GM12878 (cell line): ENCODE data around the gene IVL. TPM values are rescaled to one million over a fixed set of nuclear protein-coding genes. Genes with fewer than 3 reads are reported as not detected.

Experiments
- ATAC-seq: fragments of 200-7000 bp; cut with Tn5 transposase; 3 replicates; pipeline ENCODE4 v1.9.1; 2020; ENCODE audit warnings: mild to moderate bottlenecking, moderate library complexity
- BruUV-seq: library from RNA; stranded (reverse); fragments of 400-500 nt; replicated peaks from 2 replicates; lab custom pipeline; 2021; lab: Mats Ljungman, UMichigan
- CTCF ChIA-PET: fragments of 300-600 bp; sonication (Branson Sonifier 250); formaldehyde crosslinking; extraction: SDS; loops from one replicate; lab custom pipeline; 2021; ENCODE audit warnings: inconsistent platforms; lab: Yijun Ruan, JAX
- POLR2A ChIA-PET: fragments of 350-600 bp; formaldehyde crosslinking; extraction: SDS; loops from one replicate; lab custom pipeline; 2021; ENCODE audit warnings: inconsistent platforms; lab: Charles Lee
- RAD21 ChIA-PET: fragments of 300-600 bp; sonication (Branson Sonifier 250); formaldehyde crosslinking; loops from one replicate; lab custom pipeline; 2023; ENCODE audit warnings: antibody characterized with exemption; ENCODE audit not compliant: unreplicated experiment; lab: Charles Lee
- SMC1A ChIA-PET: fragments of 300-600 bp; sonication (Branson Sonifier 250); formaldehyde crosslinking; loops from one replicate; lab custom pipeline; 2023; ENCODE audit not compliant: unreplicated experiment, uncharacterized antibody; lab: Charles Lee
- DNase-seq: peaks from one replicate; pipeline ENCODE4 v3.0.0-alpha.2; 2011; ENCODE audit warnings: low read depth, low spot score
- FAIRE-seq: peaks from 3 replicates; lab custom pipeline; 2011; peaks lifted over from hg19 to GRCh38; lab: Jason Lieb, UNC
- H2AFZ ChIP-seq: 2 replicates; pipeline ENCODE4 v1.6.0; 2011; ENCODE audit warnings: low read depth, low read length, control low read depth; ENCODE audit not compliant: control insufficient read depth
- H3K27ac ChIP-seq: 2 replicates; pipeline ENCODE4 v1.5.1; 2011; ENCODE audit warnings: control low read depth; ENCODE audit not compliant: control insufficient read depth, insufficient read depth
- H3K27me3 ChIP-seq, 2 experiments: replicated peaks in 1 of 2; 2 replicates each; pipeline versions ENCODE4 v1.6.0 to v1.6.1; 2011; ENCODE audit warnings: low read length in 1 of 2; ENCODE audit not compliant: control insufficient read depth in 2 of 2, insufficient read depth in 2 of 2
- H3K36me3 ChIP-seq, 2 experiments: 2 replicates each; pipeline ENCODE4 v1.5.1; 2011; ENCODE audit warnings: low read length in 1 of 2; ENCODE audit not compliant: control insufficient read depth in 2 of 2, insufficient read depth in 2 of 2
- H3K4me1 ChIP-seq: 2 replicates; pipeline ENCODE4 v1.6.1; 2011; ENCODE audit warnings: mild to moderate bottlenecking, low read length, moderate library complexity, mixed read lengths; ENCODE audit not compliant: control insufficient read depth, insufficient read depth
- H3K4me2 ChIP-seq: 2 replicates; pipeline ENCODE4 v1.6.0; 2011; ENCODE audit warnings: control low read depth; ENCODE audit not compliant: control insufficient read depth, insufficient read depth
- H3K4me3 ChIP-seq: fragments of 200-600 bp; sonication (generic); 2 replicates; pipeline ENCODE4 v1.5.1; 2016
- H3K79me2 ChIP-seq: 2 replicates; pipeline ENCODE4 v1.6.0; 2011; ENCODE audit warnings: low read length; ENCODE audit not compliant: control insufficient read depth, insufficient read depth
- H3K9ac ChIP-seq: 2 replicates; pipeline ENCODE4 v1.8.0; 2011; ENCODE audit warnings: low read length, control low read depth, mixed read lengths; ENCODE audit not compliant: control insufficient read depth, insufficient read depth
- H3K9me3 ChIP-seq: replicated peaks from 3 replicates; pipeline ENCODE4 v1.5.1; 2011; ENCODE audit warnings: mild to moderate bottlenecking, low read length; ENCODE audit not compliant: control insufficient read depth, insufficient read depth
- H4K20me1 ChIP-seq: 2 replicates; pipeline ENCODE4 v1.6.0; 2011; ENCODE audit not compliant: control insufficient read depth, insufficient read depth
- BHLHE40 ChIP-seq, 2 experiments: fragments of 450-650 bp in 1 of 2; IDR thresholded peaks; 2 replicates each; pipeline ENCODE4 v1.6.1; 2011 to 2017; ENCODE audit warnings: low read depth in 2 of 2, borderline replicate concordance in 1 of 2, improper control_type of control experiment in 1 of 2, low read length in 1 of 2, mild to moderate bottlenecking in 1 of 2
- IRF3 ChIP-seq: fragments of 450-650 bp; IDR thresholded peaks from 2 replicates; pipeline ENCODE4 v1.6.1; 2014; ENCODE audit warnings: mild to moderate bottlenecking
- IRF4 ChIP-seq: IDR thresholded peaks from 2 replicates; pipeline ENCODE4 v1.6.1; 2011; ENCODE audit warnings: low read depth, low read length
- JUNB ChIP-seq: IDR thresholded peaks from 2 replicates; pipeline ENCODE4 v1.6.1; 2016; ENCODE audit warnings: antibody characterized with exemption, mild to moderate bottlenecking
- KLF5 ChIP-seq: fragments of 450-650 bp; IDR thresholded peaks from 2 replicates; pipeline ENCODE4 v1.6.1; 2014; ENCODE audit warnings: mild to moderate bottlenecking; ENCODE audit not compliant: partially characterized antibody
- NR2F1 ChIP-seq: fragments of 450-650 bp; conservative IDR thresholded peaks from 2 replicates; pipeline ENCODE4 v1.6.1; 2017; ENCODE audit warnings: mild to moderate bottlenecking
- SMAD1 ChIP-seq: fragments of 450-650 bp; IDR thresholded peaks from 2 replicates; pipeline ENCODE4 v1.6.1; 2018; ENCODE audit warnings: mild to moderate bottlenecking, low read depth; ENCODE audit not compliant: partially characterized antibody
- SMAD5 ChIP-seq: IDR thresholded peaks from 2 replicates; pipeline ENCODE4 v1.6.1; 2016; ENCODE audit warnings: antibody characterized with exemption, low read depth
- SMARCA5 ChIP-seq: fragments of 450-650 bp; IDR thresholded peaks from 2 replicates; pipeline ENCODE4 v1.6.1; 2017; ENCODE audit warnings: mild to moderate bottlenecking
- YY1 ChIP-seq: IDR thresholded peaks from 2 replicates; pipeline ENCODE4 v1.6.1; 2011; ENCODE audit warnings: low read depth, mild to moderate bottlenecking, low read length
- ZNF622 ChIP-seq: fragments of 450-650 bp; IDR thresholded peaks from 2 replicates; pipeline ENCODE4 v1.6.1; 2017; ENCODE audit warnings: mild to moderate bottlenecking, inconsistent platforms
- in situ Hi-C: fragments of 300-500 bp; cut with MboI; formaldehyde crosslinking; loops from 9 replicates; pipeline ENCODE4 v1.14.3; 2018; ENCODE audit warnings: mixed read lengths
- intact Hi-C: fragments of 100-400 bp; cut with micrococcal nuclease; formaldehyde crosslinking; loops from one replicate; pipeline ENCODE4 v1.14.2; 2022; ENCODE audit not compliant: unreplicated experiment
- polyA plus RNA-seq, 11 experiments: library from polyadenylated mRNA; depleted of rRNA in 4 of 11; unstranded in 6 of 11; stranded (reverse) in 5 of 11; fragments of >200 nt; fragmentation: Nextera tagmentation in 4 of 11; fragmentation: Illumina TruSeq in 1 of 11; extraction: Ambion mirVana in 4 of 11; extraction: Trizol in 1 of 11; gene quantifications; 1 replicate in 1 of 11; 2 replicates in 10 of 11; pipeline versions ENCODE4 v1.2.1 to v1.2.3, GENCODE V29; 2011 to 2016; ENCODE audit warnings: inconsistent platforms in 2 of 11, missing spikeins in 2 of 11, low read depth in 1 of 11
- total RNA-seq, 4 experiments: library from RNA; depleted of rRNA in 3 of 4; stranded (reverse); fragments of >200 nt in 3 of 4; fragmentation: Illumina TruSeq in 1 of 4; extraction: Trizol in 1 of 4; gene quantifications; 2 replicates each; pipeline versions ENCODE4 v1.2.1 to v1.2.3, GENCODE V29; 2013 to 2021
- TF ChIP-seq, protein P1 (sequence below): IDR thresholded peaks from 2 replicates; pipeline ENCODE4 v1.6.1; 2012; ENCODE audit warnings: improper control_type of control experiment, low read depth, low read length; ENCODE audit not compliant: insufficient replicate concordance

IVL gene
- total and polyA plus RNA-seq, 10 of the 15 experiments (the other 5 are each of a cell fraction or from before 2014, with no cell fraction given): 1.4 to 20.3 (median 13.4) TPM

- no peak overlapping the region for H3K4me3 ChIP-seq
- H3K27me3 ChIP-seq: peaks cover 0 to 2% of the 10 kb centered on the region in 2 experiments; a peak in 1 of 4 replicates
- DNase-seq: no peak
- no peaks in the 10 kb centered on the region for H4K20me1 ChIP-seq
- ChIA-PET SMC1A (no interaction called here), RAD21 (no interaction called here), POLR2A (interaction anchor here (0.7 kb wide), 1 partner anchor 25 kb away, joined by 3 read pairs; no protein-coding TSS in a partner anchor), CTCF (interaction anchor here (1.4 to 1.8 kb wide), 2 partner anchors 41 to 305 kb away, joined by 3 to 9 read pairs; partner anchors contain the start of gene SMCP)
- in situ Hi-C loops: no loop called here
- H2AFZ ChIP-seq: no peak overlapping the region
- BruUV-seq: no TSS peak
- TF ChIP-seq IRF4 (no peak), SMARCA5 (no peak), ZNF622 (no peak), SMAD1 (no peak), SMAD5 (no peak), YY1 (no peak), NR2F1 (no peak), BHLHE40 (IDR thresholded peaks at IDR 0.05; ENCODE audit: borderline replicate concordance in 1 of 2, low read depth in 2 of 2, low read length in 1 of 2) (no peak), JUNB (no peak), KLF5 (no peak), IRF3 (no peak)
- TF ChIP-seq, protein P1, sequence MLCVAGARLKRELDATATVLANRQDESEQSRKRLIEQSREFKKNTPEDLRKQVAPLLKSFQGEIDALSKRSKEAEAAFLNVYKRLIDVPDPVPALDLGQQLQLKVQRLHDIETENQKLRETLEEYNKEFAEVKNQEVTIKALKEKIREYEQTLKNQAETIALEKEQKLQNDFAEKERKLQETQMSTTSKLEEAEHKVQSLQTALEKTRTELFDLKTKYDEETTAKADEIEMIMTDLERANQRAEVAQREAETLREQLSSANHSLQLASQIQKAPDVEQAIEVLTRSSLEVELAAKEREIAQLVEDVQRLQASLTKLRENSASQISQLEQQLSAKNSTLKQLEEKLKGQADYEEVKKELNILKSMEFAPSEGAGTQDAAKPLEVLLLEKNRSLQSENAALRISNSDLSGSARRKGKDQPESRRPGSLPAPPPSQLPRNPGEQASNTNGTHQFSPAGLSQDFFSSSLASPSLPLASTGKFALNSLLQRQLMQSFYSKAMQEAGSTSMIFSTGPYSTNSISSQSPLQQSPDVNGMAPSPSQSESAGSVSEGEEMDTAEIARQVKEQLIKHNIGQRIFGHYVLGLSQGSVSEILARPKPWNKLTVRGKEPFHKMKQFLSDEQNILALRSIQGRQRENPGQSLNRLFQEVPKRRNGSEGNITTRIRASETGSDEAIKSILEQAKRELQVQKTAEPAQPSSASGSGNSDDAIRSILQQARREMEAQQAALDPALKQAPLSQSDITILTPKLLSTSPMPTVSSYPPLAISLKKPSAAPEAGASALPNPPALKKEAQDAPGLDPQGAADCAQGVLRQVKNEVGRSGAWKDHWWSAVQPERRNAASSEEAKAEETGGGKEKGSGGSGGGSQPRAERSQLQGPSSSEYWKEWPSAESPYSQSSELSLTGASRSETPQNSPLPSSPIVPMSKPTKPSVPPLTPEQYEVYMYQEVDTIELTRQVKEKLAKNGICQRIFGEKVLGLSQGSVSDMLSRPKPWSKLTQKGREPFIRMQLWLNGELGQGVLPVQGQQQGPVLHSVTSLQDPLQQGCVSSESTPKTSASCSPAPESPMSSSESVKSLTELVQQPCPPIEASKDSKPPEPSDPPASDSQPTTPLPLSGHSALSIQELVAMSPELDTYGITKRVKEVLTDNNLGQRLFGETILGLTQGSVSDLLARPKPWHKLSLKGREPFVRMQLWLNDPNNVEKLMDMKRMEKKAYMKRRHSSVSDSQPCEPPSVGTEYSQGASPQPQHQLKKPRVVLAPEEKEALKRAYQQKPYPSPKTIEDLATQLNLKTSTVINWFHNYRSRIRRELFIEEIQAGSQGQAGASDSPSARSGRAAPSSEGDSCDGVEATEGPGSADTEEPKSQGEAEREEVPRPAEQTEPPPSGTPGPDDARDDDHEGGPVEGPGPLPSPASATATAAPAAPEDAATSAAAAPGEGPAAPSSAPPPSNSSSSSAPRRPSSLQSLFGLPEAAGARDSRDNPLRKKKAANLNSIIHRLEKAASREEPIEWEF: no peak
- H3K27ac ChIP-seq: no peak overlapping the region
- no peaks in the 10 kb centered on the region; the same call in 2 of the 3 replicates for H3K9me3 ChIP-seq
- H3K9ac ChIP-seq: no peak overlapping the region
- no peak for ATAC-seq
- H3K36me3 ChIP-seq: no peaks in the 10 kb centered on the region
- no peak for FAIRE-seq
- H3K79me2 ChIP-seq: no peaks in the 10 kb centered on the region
- no peaks in the 10 kb centered on the region for H3K4me1 ChIP-seq
- H3K4me2 ChIP-seq: no peak overlapping the region
- intact Hi-C loops: no loop called here
These were observed 10.7 kb downstream of the IVL start for GRCh38 chr1:152919071-152919470.
